Measurements from ENCODE around the gene POLR2E. TPM values are rescaled to one million over a fixed set of nuclear protein-coding genes. Genes with fewer than 3 reads are reported as not detected.

The POLR2E gene
- total and polyA plus RNA-seq, 2 of the 13 experiments (the other 11 are each of a cell fraction or from before 2014, with no cell fraction given) = 140 to 272 TPM

- ChIA-PET CTCF (ENCODE audit: low intra/inter-chr PET ratio, low total read pairs) (no interaction called here), POLR2A (no interaction called here)
- intact Hi-C loops (cut with micrococcal nuclease; ENCODE audit: unreplicated experiment) = loop anchor here (5.0 to 10.0 kb wide), 2 partner anchors 55 to 82 kb away; no protein-coding TSS in a partner anchor
- 95% methylated on average over 26 of the region's 54 CpGs for WGBS (ENCODE audit: low lambda C conversion rate)
- DNase-seq (ENCODE audit: low spot score) (no peak), ATAC-seq (no peak), FAIRE-seq (no peak)
- H3K36me3 ChIP-seq (replicated peaks in 1 of 2; ENCODE audit: control insufficient read depth in 1 of 2, insufficient read depth in 2 of 2, low read length in 2 of 2) = peaks cover 10 to 20% of the 10 kb centered on the region in 2 experiments; a peak in 4 of 5 replicates
- no peak overlapping the region for H3K27ac ChIP-seq (ENCODE audit: extremely low read length, insufficient read depth, low read length)
- peaks cover 40% of the 10 kb centered on the region for H3K4me1 ChIP-seq (ENCODE audit: insufficient read depth, low read length)
- no peaks in the 10 kb centered on the region for H3K9me3 ChIP-seq (ENCODE audit: low read length)
- peaks cover 13% of the 10 kb centered on the region; the same call in 1 of the 2 replicates for H4K20me1 ChIP-seq (ENCODE audit: insufficient read depth, low read length)
- H3K9ac ChIP-seq (ENCODE audit: insufficient read depth, low read depth, low read length) = no peak overlapping the region
- no peak overlapping the region for H3K4me3 ChIP-seq (replicated peaks in 1 of 3; ENCODE audit: insufficient read depth in 1 of 3, low read depth in 2 of 3, low read length in 3 of 3)
- no peaks in the 10 kb centered on the region for H3K27me3 ChIP-seq (ENCODE audit: control insufficient read depth in 1 of 2, insufficient read depth in 2 of 2, low read length in 2 of 2)
- BruUV-seq (replicated peaks) = no TSS peak
- no peak overlapping the region for H3K4me2 ChIP-seq (ENCODE audit: low read depth, low read length)
- peaks cover 6% of the 10 kb centered on the region for H3K79me2 ChIP-seq (ENCODE audit: insufficient read depth, low read length)
- in situ Hi-C loops (cut with HindIII; ENCODE audit: extremely low pct_ligation_motif_present, low pct_unique_long_range_greater_than_20kb) = loop anchor here (5.0 kb wide), 1 partner anchor 82 kb away; no protein-coding TSS in a partner anchor
- no peak overlapping the region for H2AFZ ChIP-seq (ENCODE audit: low read length)
- TF ChIP-seq ZSCAN5A (CRISPR knock-in tag; IDR thresholded peaks at IDR 0.05; ENCODE audit: borderline replicate concordance) (no peak), ZNF691 (CRISPR knock-in tag; IDR thresholded peaks at IDR 0.05; ENCODE audit: borderline replicate concordance, low read depth) (no peak), ZNF780A (CRISPR knock-in tag; IDR thresholded peaks at IDR 0.05) (no peak), ZFP36L2 (CRISPR knock-in tag; IDR thresholded peaks at IDR 0.05) (no peak), PRPF4 (IDR thresholded peaks at IDR 0.05; ENCODE audit: low read depth, low read length, poor library complexity, severe bottlenecking) (no peak), ISL2 (CRISPR knock-in tag; IDR thresholded peaks at IDR 0.05) (no peak), NFE2 (CRISPR knock-in tag; IDR thresholded peaks at IDR 0.05) (no peak), NR2F6 (IDR thresholded peaks at IDR 0.05) (no peak), NR2F6 (CRISPR knock-in tag; IDR thresholded peaks at IDR 0.05) (no peak), POLR2A (IDR thresholded peaks at IDR 0.05; ENCODE audit: insufficient read depth in 1 of 2, low read depth in 2 of 2, low read length in 2 of 2) (peak in 1 of 2 experiments; percentile 41; a peak in 1 of 4 replicates), TCF12 (IDR thresholded peaks at IDR 0.05) (no peak), TCF12 (CRISPR knock-in tag; IDR thresholded peaks at IDR 0.05) (no peak), KDM2A (CRISPR knock-in tag; IDR thresholded peaks at IDR 0.05; ENCODE audit: borderline replicate concordance, low read depth) (no peak), AGO2 (optimal IDR thresholded peaks at IDR 0.05; ENCODE audit: low read depth, low read length) (peak; percentile 66), AGO1 (IDR thresholded peaks at IDR 0.05; ENCODE audit: low read depth, low read length, poor library complexity, severe bottlenecking) (peak; percentile 58), RFX3 (CRISPR knock-in tag; IDR thresholded peaks at IDR 0.05) (no peak), THAP9 (CRISPR knock-in tag; IDR thresholded peaks at IDR 0.05; ENCODE audit: borderline replicate concordance) (no peak), ZBTB7A (CRISPR knock-in tag; IDR thresholded peaks at IDR 0.05) (0 out of 2 replicates have a peak, but pooled peaks have one; percentile 28), NR2C2 (CRISPR knock-in tag; IDR thresholded peaks at IDR 0.05; ENCODE audit: borderline replicate concordance) (no peak), POLR2AphosphoS5 (IDR thresholded peaks at IDR 0.05; ENCODE audit: low read depth, low read length) (0 out of 2 replicates have a peak, but pooled peaks have one; percentile 30)
Measured at GRCh38 chr19:1109697-1110671, 14.8 kb upstream of the POLR2E start.
